Heart right ventricle (tissue), 16 donors: ENCODE results near the gene PHKA2. TPM values are rescaled to one million over a fixed set of nuclear protein-coding genes. Genes with fewer than 3 reads are reported as not detected.

Experiments
- ATAC-seq, 8 donors: fragments of 200-7000 bp; cut with Tn5 transposase; one replicate each; pipeline ENCODE4 v1.9.1; 2020; ENCODE audit warnings: mild to moderate bottlenecking in 8 of 8, moderate library complexity in 8 of 8, moderate number of reproducible peaks in 1 of 8
- DNase-seq, 2 donors: peaks; one replicate each; pipeline ENCODE4 v3.0.0-alpha.2; 2020
- H3K27ac ChIP-seq, 10 donors: fragments of 200-600 bp; sonication (generic) in 2 of 10; one replicate each; pipeline versions ENCODE4 v1.5.0 to v1.8.0; 2020 to 2022; ENCODE audit warnings: mild to moderate bottlenecking in 3 of 10
- H3K27me3 ChIP-seq, 7 donors: fragments of 200-600 bp; one replicate each; pipeline ENCODE4 v1.8.0; 2021 to 2022; ENCODE audit warnings: mild to moderate bottlenecking in 2 of 7
- H3K36me3 ChIP-seq, 9 donors: fragments of 200-600 bp; sonication (generic) in 1 of 9; one replicate each; pipeline versions ENCODE4 v1.5.0 to v1.8.0; 2020 to 2022; ENCODE audit warnings: mild to moderate bottlenecking in 2 of 9
- H3K4me1 ChIP-seq, 9 donors: fragments of 200-600 bp; sonication (generic) in 1 of 9; one replicate each; pipeline versions ENCODE4 v1.5.0 to v1.8.0; 2020 to 2022; ENCODE audit warnings: mild to moderate bottlenecking in 4 of 9
- H3K4me3 ChIP-seq, 10 donors: fragments of 200-600 bp; sonication (generic) in 2 of 10; one replicate each; pipeline versions ENCODE4 v1.5.0 to v1.8.0; 2020 to 2022; ENCODE audit warnings: mild to moderate bottlenecking in 7 of 10, moderate library complexity in 2 of 10
- H3K9me3 ChIP-seq, 11 donors: fragments of 200-600 bp in 10 of 11; sonication (generic) in 2 of 11; one replicate each; pipeline versions ENCODE4 v1.5.0 to v1.8.0; 2013 to 2022; ENCODE audit warnings: mild to moderate bottlenecking in 2 of 11, control low read depth in 1 of 11, moderate library complexity in 1 of 11
- WGBS, 2 donors: extraction: QIAGEN DNeasy Blood & Tissue Kit; methylation state at CpG; one replicate each; pipeline ENCODE4 v1.1.7; 2013; ENCODE audit warnings: inconsistent platforms in 1 of 2; 5-methylcytosine and 5-hydroxymethylcytosine counted together
- intact Hi-C, 10 donors: fragments of 100-400 bp; cut with DNase I; formaldehyde crosslinking; loops; one replicate each; pipeline versions ENCODE4 v1.11.1 to v1.14.2; 2022
- polyA plus RNA-seq, 2 donors: library from polyadenylated mRNA; stranded (reverse); fragments of 200-250 nt; gene quantifications; one replicate each; pipeline ENCODE4 v1.2.3, GENCODE V29; 2013
- total RNA-seq, 10 donors: library from RNA; stranded (reverse); fragmentation: NEBNext Ultra II Directional in 3 of 10; extraction: Animal tissue kit (Norgen Biotek cat#: 25700) in 3 of 10; gene quantifications; one replicate each; pipeline versions ENCODE4 v1.2.1 to v1.2.4, GENCODE V29; 2021 to 2023
- TF ChIP-seq, protein P1 (sequence below), 9 donors: fragments of 200-600 bp; sonication (generic) in 2 of 9; IDR thresholded peaks; one replicate each; pipeline versions ENCODE4 v1.5.0 to v1.8.0; 2021 to 2022; ENCODE audit warnings: antibody characterized with exemption in 9 of 9, mild to moderate bottlenecking in 5 of 9, moderate library complexity in 1 of 9
- donor health status: Arrhythmogenic right ventricular cardiomyopathy.
- donor health status: ischemic (EF 13 %, LVEDD 7.1; RV severe dilation, severe dysfunction).
- donor health status: healthy with polysubstance abuse.
- donor health status: DM: no; HTN: yes; CAD: no.
- donor health status: DM: no; HTN: no; CAD: no.
- donor health status: ischemic (EF 25% LVEDD 6.9; RV normal size, moderate dysfunction).
- donor health status: ischemic (EF 25% LVEDD 5.7; RV mildly dilated, moderate dysfunction).
- donor health status: healthy.
- donor health status: DM: yes; HTN: yes; CAD: no.
- donor health status: Ischemic cardiomyopathy.
- donor health status: ischemic (EF 35%, LVEDD 5.7; RV mildly dilated, moderate dysfunction).
- donor health status: nonischemic (EF 11% LVEDD 7.7; RV severe dilation, severe dysfunction).
- donor health status: DM: yes; HTN: yes; CAD: no.
- donor health status: PGD.
- donor health status: ischemic (EF 29% LVEDD 5.4; RV normal size, mild dysfunction).
- donor health status: nonischemic (EF 23%, LVEDD 6.1; RV moderate dilation, normal function).

PHKA2 gene
- total and polyA plus RNA-seq, 12 donors = 15.6 to 61.1 (median 25.3) TPM

DNA sequence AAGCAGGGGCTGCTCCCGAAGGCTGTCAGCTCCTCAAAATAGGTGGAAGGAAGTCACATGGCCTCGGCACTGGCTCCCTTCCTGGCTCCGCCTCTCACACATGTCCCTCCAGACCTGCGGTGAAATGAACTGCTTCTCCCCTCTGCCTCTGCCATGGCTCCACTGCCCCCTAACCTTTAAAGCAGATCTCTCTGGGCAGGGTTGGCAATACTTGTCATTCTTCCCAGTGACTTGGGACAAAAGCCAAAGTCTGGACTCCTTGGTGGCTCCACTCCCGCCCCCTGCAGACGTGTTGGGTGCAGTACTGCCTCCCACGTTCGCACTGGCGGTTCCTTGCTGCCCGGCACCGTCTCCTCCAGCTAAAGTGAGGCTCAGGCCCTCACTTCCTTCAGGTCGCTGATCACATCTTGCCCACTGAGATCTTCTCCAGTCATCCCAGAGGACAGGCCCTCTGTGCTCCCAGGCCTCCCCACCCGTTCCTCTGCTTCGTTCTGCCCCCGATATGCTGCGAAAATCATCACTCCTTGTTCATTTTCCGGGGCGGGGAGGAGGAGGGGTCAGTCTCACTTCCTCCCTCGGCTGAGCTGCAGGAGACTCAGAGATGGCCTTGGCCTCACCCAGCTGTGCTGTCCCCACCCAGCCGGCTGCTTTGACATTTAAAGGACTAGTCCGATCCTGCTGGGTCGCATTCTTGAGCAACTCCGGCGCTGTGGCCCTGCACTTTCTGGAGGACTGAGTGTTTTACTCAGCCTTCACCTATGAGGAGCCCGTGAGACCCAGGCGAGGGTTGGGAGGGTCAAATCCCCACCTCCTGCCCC is 97.4 kb downstream of the PHKA2 start:
- ATAC-seq = peak; percentile 75 to 90 (median 80)
- H3K27me3 ChIP-seq = no peaks in the 10 kb centered on the region
- H3K4me1 ChIP-seq = peaks cover 0 to 29% (median 24%) of the 10 kb centered on the region in 9 donors
- no peaks in the 10 kb centered on the region for H3K9me3 ChIP-seq
- no peaks in the 10 kb centered on the region for H3K36me3 ChIP-seq
- H3K27ac ChIP-seq = peak overlapping the region; percentile 81 to 91 (median 88)
- 0 to 1% methylated on average over 22 to 26 of the region's 26 CpGs for WGBS, 2 donors
- intact Hi-C loops = loop anchor here in 5 of 10 donors (2.0 to 10.0 kb wide), 4 partner anchors 96 to 214 kb away; partner anchors contain the start of genes RS1 (in 4 of the 5) and PHKA2 (in 1 of the 5)
- peak; percentile 69 to 79 for DNase-seq
- TF ChIP-seq, protein P1, sequence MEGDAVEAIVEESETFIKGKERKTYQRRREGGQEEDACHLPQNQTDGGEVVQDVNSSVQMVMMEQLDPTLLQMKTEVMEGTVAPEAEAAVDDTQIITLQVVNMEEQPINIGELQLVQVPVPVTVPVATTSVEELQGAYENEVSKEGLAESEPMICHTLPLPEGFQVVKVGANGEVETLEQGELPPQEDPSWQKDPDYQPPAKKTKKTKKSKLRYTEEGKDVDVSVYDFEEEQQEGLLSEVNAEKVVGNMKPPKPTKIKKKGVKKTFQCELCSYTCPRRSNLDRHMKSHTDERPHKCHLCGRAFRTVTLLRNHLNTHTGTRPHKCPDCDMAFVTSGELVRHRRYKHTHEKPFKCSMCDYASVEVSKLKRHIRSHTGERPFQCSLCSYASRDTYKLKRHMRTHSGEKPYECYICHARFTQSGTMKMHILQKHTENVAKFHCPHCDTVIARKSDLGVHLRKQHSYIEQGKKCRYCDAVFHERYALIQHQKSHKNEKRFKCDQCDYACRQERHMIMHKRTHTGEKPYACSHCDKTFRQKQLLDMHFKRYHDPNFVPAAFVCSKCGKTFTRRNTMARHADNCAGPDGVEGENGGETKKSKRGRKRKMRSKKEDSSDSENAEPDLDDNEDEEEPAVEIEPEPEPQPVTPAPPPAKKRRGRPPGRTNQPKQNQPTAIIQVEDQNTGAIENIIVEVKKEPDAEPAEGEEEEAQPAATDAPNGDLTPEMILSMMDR (IDR thresholded peaks at IDR 0.05) = peak; percentile 20 to 69 (median 49)
- peak overlapping the region in 9 of 10 donors; percentile 12 to 55 (median 47) for H3K4me3 ChIP-seq

DNA sequence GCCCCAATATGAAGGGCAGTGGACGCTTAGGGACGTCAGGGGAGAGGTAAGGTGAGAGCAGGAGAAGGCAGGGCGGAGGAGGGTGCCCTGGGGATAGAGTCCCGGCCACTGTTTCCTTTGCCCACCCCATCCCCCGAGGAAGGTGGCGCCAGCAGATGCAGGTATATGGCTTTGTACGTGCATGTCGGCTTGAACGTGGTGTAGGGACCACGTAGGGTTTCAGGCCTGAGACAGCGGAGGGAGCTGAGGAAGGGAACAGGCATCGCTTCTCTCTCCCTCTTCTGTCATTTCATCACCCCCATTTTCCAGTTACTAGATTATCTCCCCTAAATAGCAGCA is 97.9 kb downstream of the PHKA2 start:
- DNase-seq (no peak), ATAC-seq (no peak)
- TF ChIP-seq, protein P1 (IDR thresholded peaks at IDR 0.05) = no peak
- Histone ChIP-seq H3K9me3 (no peaks in the 10 kb centered on the region), H3K4me3 (peak overlapping the region in 9 of 10 donors; percentile 12 to 55 (median 47)), H3K27me3 (no peaks in the 10 kb centered on the region), H3K36me3 (no peaks in the 10 kb centered on the region), H3K4me1 (peaks cover 0 to 29% (median 24%) of the 10 kb centered on the region in 9 donors), H3K27ac (peak overlapping the region; percentile 81 to 91 (median 88))
- 2 to 4% methylated on average over 9 to 12 of the region's 12 CpGs for WGBS, 2 donors
- intact Hi-C loops = loop anchor here in 5 of 10 donors (2.0 to 10.0 kb wide), 4 partner anchors 96 to 214 kb away; partner anchors contain the start of genes RS1 (in 4 of the 5) and PHKA2 (in 1 of the 5)

DNA sequence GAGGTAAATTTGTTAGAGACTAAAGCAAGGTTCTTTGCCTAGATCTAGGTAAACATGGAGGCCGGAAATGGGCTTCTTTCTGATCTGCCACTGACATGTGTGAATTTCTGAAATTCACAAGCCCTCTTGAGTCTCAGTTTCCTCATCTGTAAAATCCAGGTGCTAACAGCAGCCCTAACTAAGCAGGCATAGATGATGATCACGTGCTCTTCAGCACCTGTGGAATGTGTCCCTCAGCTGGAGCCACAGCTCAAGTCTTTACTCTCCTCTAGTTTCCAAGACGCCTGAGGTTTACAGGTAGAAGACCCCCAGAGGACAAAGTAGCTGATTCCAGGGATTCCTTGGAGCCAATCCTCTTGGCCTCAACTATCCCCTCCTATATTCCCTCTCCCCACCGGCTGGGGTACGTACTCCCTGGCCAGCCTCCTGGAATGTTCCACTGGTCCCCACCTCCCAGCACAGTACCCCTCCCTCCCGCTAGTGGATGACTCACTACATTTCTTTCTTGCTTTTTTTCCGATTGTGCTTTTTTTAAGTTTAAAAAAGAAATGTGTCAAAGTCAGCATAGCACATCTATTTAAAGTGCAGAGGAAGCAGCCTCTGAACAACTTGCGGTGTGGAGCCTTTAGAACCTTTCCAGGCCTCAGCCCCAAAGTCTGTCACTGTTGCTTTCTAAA is 98.4 kb downstream of the PHKA2 start:
- TF ChIP-seq, protein P1 (IDR thresholded peaks at IDR 0.05) = no peak
- no peaks in the 10 kb centered on the region for H3K27me3 ChIP-seq
- 32 to 34% methylated on average over 8 of the region's 8 CpGs for WGBS, 2 donors
- DNase-seq = no peak
- ATAC-seq = peak in 4 of 8 donors; percentile 1 to 29 (median 10)
- H3K27ac ChIP-seq = peak overlapping the region; percentile 81 to 91 (median 88)
- no peaks in the 10 kb centered on the region for H3K9me3 ChIP-seq
- no peaks in the 10 kb centered on the region for H3K36me3 ChIP-seq
- peak overlapping the region in 7 of 10 donors; percentile 42 to 55 (median 48) for H3K4me3 ChIP-seq
- intact Hi-C loops = loop anchor here in 5 of 10 donors (2.0 to 10.0 kb wide), 4 partner anchors 97 to 213 kb away; partner anchors contain the start of genes RS1 (in 4 of the 5) and PHKA2 (in 1 of the 5)
- peaks cover 0 to 29% (median 24%) of the 10 kb centered on the region in 9 donors for H3K4me1 ChIP-seq

DNA sequence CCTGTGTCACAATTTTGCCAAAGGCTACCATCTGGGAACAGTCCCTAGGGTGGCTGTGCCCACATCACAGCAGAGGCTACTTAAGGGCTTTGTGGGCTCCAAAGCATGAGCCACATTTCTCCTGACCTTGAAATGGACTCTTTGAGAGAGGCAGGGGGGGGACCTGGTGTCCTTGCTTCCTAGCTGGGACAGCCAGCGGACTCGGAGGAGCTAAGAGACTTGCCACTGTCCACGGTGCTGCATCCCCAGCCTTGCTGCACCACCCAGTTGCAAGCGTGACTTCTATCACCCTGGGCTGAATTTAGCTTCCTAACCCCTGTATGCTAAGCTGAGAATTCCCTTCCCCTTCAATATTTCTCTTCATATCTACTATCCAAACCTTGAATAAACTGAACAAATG is 99.0 kb downstream of the PHKA2 start:
- ATAC-seq (peak in 1 of 8 donors; percentile 24), DNase-seq (no peak)
- 22 to 62% methylated on average over 4 of the region's 4 CpGs for WGBS, 2 donors
- TF ChIP-seq, protein P1 (IDR thresholded peaks at IDR 0.05) = no peak
- Histone ChIP-seq H3K9me3 (no peaks in the 10 kb centered on the region), H3K4me1 (peaks cover 0 to 29% (median 24%) of the 10 kb centered on the region in 9 donors), H3K27ac (peak overlapping the region in 6 of 10 donors; percentile 85 to 91 (median 90)), H3K4me3 (no peak overlapping the region), H3K36me3 (no peaks in the 10 kb centered on the region), H3K27me3 (no peaks in the 10 kb centered on the region)
- intact Hi-C loops = loop anchor here in 5 of 10 donors (5.0 to 10.0 kb wide), 3 partner anchors 97 to 213 kb away; partner anchors contain the start of genes RS1 (in 4 of the 5) and PHKA2 (in 1 of the 5)
